ENCODE data around the gene NEK5.
"Not testable (repeated sequence)": the region's sequence is repeated elsewhere in the genome, so short reads cannot be mapped to it uniquely, and the experiment has no call there.

Gene NEK5

DNA sequence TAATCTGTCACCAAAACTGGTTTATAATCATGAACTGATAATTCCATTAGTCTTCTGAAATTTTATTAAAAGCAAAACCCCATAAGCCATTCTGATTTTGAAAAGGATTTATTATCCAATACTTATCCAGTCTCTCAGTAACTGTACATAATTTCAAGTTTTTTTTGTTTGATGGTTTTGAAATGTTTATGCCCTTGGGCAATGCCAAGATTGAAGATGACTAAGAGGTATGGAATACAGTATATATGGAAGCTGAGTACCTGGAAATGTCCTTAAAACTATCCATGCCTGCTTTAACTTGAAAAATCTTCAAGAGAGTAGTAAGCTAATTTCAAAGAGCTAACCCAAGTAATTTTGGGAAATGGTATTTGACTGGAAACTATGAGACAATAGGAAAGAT lies 1.8 kb upstream of the NEK5 start:
- DNase-seq: no peak

DNA sequence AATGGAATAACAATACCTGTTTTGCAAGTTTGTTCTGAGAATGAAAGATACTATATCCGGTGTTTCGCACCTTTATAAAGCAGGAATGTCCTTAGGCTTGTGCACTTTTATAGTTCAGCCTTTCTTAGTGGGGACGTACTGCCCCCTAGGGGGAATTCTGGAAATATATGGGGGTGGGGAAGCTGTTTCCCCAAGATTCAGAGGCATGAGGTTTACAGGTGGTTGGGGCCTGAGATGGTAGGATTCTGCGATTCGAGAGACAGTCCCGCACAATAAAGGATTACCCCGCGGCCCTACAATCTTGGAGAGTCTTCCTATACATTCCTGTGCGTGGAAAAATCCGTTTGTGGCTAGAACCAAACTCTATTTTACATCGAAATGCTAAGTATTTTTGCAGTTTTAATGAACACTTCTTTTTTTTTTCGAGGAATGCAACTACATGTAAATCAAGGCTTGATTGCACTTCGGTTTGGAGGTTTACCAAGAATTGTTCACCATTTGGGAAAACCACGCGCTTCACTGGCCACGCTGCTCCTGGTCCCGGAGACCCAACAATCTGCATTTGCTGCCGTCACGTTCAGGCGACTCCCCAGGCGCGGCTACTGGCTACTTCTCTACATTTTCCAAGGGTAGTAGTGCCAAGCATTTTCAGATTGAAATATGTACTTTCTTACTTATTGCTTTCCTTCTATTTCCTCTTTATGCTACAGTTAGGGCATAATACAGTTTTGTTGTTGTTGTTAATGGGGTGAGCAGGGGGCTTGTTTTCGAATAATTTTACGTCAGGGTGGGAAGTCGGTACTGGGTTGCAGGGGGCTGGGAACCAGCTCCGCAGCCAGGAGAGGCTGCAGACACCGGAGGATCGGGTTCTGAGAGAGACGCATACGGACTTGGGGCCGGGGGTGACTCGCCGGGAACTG lies 830 bp downstream of the NEK5 start:
- peak; percentile 74 for DNase-seq

DNA sequence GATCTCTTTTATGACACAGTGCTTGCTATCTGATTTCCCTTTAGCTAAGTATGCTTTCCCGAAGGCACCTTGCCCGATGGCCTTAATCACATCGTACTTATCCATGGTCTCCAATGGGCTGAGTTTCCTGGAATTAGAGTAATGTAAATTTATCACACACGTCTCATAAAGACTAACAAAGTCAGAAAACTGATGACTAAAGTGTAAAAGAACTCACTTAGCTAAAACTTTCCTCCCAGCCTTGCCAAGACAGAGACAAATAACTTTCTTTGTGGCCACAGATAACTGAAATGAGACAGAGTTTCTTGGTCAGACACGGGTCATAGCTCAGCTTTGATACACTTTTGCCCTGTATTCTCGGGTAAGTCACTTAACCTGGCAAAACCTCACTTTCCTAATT lies 1.5 kb downstream of the NEK5 start:
- no peak for DNase-seq

DNA sequence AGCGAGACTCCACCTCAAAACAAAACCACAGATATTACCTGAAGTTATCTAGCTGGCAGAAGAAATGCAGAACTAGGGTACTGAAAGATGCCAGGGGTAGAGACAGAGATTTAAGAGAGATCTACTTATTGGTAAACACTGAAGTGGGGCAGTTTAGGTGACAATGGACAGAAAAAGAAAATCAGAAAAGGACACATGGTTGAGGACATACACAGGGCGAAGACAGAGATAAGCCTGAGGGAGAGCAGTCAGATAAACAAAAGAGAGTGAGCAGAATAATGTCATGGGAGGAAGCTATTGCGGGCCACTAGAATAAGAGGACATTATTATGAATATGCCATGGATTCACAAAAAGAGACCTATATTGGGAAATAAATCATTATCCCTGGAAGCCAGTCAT lies 3.3 kb downstream of the NEK5 start:
- no peak for DNase-seq

DNA sequence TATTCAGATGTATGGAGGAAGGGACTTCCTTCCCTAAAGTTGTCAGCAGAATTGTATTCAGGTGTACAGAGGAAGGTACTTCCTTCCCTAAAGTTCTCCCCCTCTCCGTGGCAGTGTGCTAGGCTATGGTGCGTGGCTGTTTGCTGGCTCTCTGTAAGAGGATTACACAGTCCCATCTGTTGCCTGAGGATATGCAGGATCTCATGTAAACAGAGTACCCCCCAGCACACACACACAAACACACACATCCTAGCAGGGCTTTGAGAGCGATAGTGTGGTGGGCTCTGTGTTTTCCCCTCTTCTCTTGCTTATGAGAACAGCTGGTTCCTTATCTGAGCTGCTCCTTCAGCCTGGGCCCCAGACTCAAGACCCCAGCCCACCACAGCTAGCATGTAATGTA lies 10.3 kb downstream of the NEK5 start:
- DNase-seq: no peak

DNA sequence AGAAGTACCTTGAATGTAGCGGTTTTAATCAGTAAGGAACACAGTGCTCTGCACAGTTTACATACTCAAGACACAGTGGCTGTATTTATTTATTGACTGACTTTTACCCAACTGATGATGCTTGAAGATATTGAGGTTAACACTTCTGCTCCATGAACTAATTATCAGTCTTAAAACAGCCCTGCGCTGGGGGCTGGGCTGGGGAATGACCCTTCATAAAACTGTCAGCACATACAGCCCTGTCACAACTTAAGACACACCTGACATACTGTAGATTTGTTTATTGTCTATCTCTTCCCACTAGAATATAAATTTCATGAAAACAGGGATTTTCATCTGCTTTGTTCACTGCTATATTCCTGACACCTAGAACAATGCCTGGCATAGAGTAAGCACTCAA lies 10.8 kb downstream of the NEK5 start:
- DNase-seq: no peak

DNA sequence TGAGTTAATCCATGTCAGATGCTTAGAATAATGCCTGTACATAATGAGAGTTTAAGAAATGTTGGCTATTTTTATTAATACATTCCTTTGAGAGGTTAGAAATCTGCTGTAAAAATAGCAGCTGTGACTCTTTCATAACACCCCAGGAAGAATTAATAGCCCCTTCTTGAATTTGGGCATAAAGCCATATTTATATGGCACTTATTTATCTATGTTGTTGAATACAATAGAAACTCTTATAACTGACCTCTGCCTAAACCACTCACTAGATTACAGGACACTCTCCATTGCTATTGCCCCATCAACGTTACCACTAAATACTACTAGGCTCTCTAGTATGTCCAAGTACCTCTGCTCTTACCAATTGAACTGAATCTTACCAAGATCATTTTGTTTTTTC lies 16.3 kb downstream of the NEK5 start:
- no peak for DNase-seq

DNA sequence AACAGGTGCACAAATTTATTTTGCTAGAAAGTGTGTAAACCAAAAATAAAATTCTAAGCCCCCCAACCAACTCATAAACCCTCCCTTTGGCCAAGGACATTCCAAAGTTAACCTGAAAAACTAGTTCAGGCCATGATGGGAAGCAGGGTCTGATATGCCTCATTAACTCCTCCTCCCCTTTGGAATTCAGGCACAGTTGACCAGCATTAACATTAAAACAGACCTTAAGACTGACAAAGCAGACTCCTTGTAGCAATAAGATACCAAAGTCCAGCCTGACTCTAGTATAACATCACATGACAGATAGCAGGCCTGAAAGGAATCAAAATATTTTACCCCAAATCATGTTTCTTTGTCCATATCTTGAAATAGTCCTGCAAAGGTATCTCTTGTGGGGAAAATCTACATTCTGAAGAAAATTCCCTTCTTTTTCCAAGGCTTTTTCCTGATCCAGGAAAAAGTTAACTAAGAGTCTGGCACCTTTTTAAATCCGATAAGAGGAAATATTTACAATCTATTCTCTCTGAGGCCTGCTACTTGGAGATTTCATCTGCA lies 19.7 kb downstream of the NEK5 start:
- DNase-seq: no peak

DNA sequence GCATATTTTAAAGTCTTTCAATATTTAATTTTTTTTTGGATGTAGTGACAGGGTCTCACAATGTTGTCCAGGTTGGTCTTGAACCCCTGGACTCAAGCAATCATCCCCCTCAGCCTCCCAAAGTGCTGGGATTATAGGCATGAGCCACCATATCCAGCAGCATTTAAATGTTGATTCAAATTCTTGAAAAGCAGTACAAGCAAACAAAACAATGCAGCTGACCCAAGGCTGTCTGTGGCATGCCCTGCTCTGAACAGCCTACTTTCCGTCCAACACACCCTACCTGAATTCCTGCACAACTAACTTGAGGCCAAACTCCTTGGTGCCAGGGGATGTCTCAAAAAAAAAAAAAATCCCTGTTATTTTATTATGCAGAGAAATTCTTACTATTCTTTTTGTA lies 23.0 kb downstream of the NEK5 start:
- no peak for DNase-seq

DNA sequence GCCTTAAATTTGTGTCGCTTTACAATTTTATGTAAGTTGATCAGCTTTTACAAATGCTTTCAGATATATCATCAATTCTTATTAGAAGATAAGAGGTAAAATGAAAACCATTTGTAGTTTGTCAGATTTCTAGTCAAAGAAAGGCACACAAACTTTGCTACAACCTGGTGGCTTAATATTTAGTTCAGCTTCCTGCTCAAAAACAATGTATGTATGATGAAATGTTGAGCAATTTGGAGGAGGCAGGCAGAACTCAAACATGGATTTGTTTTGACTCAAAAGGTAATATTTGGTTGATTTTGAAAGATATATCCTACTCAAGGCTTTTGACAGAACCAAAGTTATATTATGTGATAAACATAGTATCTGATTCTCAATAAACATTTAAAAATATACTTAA lies 24.2 kb downstream of the NEK5 start:
- no peak for DNase-seq

DNA sequence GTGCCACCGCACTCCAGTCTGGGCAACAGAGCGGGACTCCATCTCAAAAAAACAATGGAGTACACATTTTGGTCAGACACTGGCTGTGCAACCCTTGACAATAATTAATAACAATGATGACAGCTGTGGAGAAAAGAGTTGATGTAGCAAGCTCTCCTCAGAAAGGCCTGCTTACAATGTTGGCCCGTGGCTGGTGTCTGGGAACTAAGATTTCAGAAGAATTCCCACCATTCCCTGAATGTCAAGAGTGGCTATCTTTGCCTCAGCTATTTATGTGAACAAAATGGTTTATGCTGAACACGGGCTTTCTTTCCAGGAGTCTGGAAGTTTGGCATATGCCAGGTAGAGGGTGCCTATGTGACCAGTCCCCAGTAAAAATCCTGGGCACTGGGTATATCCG lies 25.5 kb downstream of the NEK5 start:
- no peak for DNase-seq

DNA sequence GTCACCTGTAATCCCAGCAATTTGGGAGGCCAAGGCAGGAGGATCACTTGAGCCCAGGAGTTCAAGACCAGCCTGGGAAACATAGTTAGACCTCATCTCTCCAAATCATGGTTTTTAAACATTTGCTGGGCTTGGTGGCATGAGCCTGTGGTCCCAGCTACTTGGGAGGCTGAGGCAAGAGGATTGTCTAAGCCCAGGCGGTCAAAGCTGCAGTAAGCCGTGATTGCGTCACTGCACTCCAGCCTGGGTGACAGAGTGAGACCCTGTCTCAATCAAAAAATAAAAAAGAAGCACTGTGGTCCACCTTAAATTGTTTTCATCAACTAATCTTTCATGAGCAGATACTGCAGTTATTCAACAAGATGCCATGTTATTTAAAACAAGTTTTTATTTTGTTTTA lies 26.4 kb downstream of the NEK5 start:
- not testable (repeated sequence) for DNase-seq

DNA sequence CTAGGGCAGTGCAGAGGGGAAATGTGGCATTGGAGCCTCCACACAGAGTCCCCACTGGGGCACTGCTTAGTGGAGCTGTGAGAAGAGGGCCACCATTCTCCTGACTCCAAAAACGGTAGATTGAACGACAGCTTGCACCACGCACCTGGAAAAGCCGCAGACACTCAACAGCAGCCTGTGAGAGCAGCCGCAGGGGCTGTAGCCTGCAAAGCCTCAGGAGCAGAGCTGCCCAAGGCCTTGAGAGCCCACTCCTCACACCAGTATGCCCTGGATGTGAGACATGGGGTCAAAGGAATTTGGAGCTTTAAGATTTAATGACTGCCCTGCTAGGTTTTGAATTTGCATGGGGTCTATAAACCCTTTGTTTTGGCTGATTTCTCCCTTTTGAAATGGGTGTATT lies 31.7 kb downstream of the NEK5 start:
- no peak for DNase-seq

DNA sequence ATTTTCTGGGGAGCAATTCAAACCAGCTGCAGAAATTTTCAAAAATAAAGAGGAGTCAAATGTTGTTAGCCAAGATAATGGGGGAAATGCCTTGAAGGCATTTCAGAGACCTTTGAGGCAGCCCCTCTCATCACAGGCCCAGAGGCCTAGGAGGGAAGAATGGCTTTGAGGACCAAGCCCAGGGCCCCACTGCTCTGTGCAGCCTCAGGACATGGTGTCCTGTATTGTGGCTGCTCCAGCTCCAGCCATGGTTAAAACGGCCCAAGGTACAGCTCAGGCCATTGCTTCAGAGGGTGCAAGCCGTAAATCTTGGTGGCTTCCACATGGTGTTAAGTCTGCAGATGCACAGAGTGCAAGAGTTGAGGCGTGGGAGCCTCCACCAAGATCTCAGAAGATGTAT lies 32.1 kb downstream of the NEK5 start:
- DNase-seq: no peak

DNA sequence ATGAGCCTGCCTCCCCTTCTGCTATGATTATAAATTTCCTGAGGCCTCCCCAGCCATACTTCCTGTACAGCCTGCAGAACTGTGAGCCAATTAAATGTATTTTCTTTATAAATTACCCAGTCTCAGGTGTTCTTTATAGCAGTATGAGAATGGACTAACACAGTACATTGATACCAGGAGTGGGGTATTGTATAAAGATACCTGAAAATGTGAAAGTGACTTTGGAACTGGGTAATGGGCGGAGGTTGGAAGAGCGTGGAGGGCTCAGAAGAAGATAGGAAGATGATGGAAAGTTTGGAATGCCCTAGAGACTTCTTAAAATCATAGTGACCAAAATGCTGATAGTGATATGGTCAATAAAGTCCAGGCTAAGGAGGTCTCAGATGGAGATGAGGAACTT lies 32.8 kb downstream of the NEK5 start:
- DNase-seq: no peak

DNA sequence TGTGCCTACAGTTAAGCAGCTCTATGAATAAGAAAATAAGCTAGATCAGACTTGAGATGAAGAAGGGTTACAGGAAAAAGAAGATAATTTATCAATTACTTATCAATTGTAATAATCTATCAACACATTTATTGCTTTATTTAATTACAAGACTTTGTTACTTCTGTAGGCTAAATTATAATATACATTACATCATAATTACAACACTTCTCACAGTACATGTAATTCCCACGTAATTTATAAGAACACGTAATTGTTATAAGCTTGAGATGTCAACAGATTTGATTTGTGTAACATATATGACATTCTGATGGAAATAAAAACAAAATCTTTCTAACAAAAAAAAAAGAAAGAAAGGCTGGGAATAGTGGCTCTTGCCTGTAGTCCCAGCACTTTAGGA lies 36.8 kb downstream of the NEK5 start:
- no peak for DNase-seq

DNA sequence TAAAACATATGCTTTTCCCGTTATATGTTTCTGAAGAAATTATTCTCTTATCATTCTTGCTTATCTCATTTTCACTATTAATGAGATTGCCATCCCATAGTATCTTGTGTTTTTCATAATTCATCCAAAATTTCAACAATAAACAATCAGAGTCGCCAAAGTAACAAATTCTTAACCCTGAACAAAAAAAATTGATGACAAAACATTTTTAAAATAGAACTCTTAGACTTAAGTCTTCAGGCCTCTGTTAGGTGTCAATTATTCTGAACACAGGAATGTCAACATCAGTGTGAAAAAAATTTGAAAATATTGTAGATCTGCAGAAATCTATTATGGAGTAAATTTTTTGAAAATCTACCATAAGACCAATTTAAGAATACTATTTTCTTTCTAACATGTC lies 37.4 kb downstream of the NEK5 start:
- DNase-seq: no peak

DNA sequence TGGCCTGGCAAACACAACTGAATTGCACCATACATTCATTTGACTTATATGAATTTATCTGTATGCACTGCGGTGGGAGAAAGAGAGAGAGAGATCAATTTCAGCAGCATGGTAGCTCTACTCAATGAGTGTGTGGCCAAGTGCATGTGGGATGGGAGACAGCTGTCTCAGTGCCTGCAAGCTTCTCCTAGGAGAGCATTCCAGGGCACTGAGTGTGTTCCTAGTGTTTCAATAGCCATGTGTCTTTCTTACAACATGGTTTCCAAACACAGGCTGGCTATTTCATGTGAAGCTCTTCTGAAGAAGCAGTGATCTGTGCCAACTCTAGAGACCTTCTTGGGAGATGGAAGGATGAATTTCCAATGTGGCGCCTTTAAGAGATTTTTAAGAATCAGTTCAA lies 43.5 kb downstream of the NEK5 start:
- DNase-seq: no peak

DNA sequence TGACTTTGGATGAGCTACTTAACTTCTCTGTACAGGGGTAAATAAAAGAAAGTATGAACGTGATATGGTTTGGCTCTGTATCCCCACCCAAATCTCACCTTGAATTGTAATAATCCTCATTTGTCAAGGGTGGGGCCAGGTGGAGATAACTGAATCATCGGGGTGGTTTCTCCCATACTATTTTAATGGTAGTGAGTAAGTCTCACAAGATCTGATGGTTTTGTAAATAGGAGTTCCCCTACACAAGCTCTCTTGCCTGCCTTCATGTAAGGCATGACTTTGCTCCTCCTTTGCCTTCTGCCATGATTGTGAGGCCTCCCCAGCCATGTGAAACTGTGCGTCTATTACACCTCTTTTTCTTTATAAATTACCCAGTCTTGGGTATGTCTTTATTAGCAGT lies 43.9 kb downstream of the NEK5 start:
- not testable (repeated sequence) for DNase-seq

DNA sequence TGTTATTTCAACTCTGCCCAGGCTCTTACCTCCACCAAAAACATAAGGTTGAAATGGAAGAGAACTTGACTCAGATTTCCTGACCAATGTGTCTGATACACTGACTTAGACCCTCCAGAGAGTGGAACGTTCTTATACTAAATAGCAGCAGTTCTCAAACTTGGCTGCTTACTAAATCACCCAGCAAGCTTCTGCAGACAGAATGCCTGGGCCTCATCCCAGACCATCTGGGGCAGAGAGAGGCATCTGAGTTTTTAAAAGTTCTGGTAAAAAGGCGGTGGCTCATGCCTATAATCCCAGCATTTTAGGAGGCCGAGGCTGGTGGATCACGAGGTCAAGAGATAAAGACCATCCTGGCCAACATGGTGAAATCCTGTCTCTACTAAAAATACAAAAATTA lies 46.3 kb downstream of the NEK5 start:
- DNase-seq: no peak

DNA sequence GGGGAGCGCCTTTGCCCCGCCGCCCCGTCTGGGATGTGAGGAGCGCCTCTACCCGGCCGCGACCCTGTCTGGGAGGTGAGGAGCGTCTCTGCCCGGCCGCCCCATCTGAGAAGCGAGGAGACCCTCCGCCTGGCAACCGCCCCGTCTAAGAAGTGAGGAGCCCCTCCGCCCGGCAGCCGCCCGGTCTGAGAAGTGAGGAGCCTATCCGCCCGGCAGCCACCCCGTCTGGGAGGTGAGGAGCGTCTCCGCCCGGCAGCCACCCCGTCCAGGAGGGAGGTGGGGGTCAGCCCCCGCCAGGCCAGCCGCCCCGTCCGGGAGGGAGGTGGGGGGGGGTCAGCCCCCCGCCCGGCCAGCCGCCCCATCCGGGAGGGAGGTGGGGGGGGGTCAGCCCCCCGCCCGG lies 49.0 kb downstream of the NEK5 start:
- not testable (repeated sequence) for DNase-seq

DNA sequence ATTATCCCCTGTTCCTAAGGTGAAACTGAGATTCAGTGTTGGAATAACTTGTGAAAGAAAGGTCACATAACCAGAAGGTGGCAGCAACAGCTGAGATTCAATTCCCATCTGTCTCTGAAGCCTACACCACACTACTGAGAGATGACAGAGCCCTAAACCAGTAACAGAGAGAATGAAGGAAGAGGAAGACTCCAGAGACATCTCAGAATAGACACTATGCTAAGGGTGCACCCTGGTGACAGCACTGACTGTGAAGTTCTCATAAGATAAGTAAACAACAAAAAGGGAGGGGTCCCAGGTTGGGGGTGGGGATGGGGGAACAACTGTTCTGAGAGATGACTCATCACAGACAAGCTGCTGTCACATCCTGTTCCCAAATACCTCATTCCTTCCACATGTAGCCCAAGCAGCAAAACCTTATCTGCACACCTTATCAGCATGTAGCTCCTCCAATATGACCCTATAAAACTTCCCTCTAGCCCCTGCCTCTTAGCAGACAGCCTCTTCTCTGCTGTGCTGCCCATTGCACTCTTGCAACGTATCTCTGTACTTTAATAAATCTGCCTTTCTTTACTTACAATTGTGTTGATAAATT lies 57.8 kb downstream of the NEK5 start:
- peak; percentile 2 for DNase-seq

DNA sequence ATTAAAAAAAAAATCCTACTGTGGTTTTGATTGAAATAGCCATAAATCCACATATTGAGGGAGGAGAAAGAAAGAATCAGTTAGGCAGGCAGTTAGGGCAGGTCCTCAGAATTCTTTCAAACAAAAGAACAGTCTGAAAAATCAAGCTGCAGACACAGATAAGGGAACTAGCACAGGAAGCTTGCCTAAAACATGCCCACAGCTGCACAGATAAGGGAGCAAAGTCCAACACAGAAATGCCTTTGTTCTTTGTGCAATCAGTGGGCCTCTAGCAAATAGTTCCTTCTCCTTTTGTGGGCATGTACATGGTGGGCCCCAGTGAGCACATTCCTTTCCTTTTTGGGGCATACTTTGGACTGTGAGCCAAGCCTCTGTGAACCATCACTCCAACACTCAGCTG lies 61.6 kb downstream of the NEK5 start:
- DNase-seq: no peak

DNA sequence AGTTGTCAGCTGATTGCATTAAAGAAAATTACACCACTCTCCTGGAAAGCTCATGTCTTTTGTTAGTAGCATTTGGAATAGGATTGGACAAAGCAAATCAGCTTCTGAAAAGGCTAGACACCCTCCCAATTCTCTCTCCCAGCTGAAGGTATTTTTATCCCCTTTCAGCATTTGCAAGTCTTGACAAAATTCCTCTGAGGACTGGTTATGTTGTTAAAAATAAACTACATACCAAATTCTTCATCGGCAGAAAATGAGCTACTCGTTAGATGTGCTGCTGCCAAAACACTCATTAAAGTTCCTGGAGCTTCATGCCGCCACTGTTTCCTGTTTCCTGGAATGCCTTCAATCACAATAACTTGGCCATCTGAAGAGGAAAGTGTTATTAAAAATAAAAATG lies 67.3 kb downstream of the NEK5 start:
- no peak for DNase-seq

DNA sequence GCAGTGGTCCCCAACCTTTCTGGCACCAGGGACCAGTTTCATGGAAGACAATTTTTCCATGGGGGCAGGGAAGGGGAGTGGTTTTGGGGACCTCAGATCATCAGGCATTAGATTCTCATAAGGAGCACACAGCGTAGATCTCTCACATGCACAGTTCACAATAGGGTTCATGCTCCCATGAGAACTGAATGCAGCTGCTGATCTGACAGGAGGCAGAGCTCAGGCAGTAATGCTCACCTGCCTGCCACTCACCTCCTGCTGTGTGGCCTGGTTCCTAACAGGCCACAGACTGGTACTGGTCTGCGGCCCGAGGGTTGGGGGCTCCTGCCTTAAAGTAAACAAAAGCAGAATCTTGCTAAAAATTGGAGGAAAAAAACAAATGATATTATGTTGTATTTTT lies 67.8 kb downstream of the NEK5 start:
- DNase-seq: not testable (repeated sequence)

Data from CD4-positive, alpha-beta T cell treated with Interleukin-10 for 1 hour (primary cell).